Keratinocyte (primary cell): ENCODE measurements around the gene SOWAHD. TPM values are rescaled to one million over a fixed set of nuclear protein-coding genes. Genes with fewer than 3 reads are reported as not detected.
"Not testable (repeated sequence)": the region's sequence is repeated elsewhere in the genome, so short reads cannot be mapped to it uniquely, and the experiment has no call there.

Experiments
- DNase-seq: peaks from one replicate; pipeline ENCODE4 v3.0.0-alpha.2; 2011; ENCODE audit warnings: low read depth, missing footprints, low spot score
- FAIRE-seq: peaks from 2 replicates; lab custom pipeline; 2011; peaks lifted over from hg19 to GRCh38; lab: Jason Lieb, UNC
- H2AFZ ChIP-seq: 2 replicates; pipeline ENCODE4 v1.6.0; 2012; ENCODE audit warnings: low read length, control low read depth, inconsistent platforms; ENCODE audit not compliant: control insufficient read depth
- H3K27ac ChIP-seq: 2 replicates; pipeline ENCODE4 v1.5.1; 2011; ENCODE audit warnings: low read length; ENCODE audit not compliant: control insufficient read depth, insufficient read depth
- H3K27me3 ChIP-seq: 3 replicates; pipeline ENCODE4 v1.6.0; 2011; ENCODE audit warnings: low read length; ENCODE audit not compliant: control insufficient read depth, insufficient read depth; ENCODE audit errors: extremely low read depth
- H3K36me3 ChIP-seq, 2 experiments: 2 replicates in 1 of 2; 3 replicates in 1 of 2; pipeline ENCODE4 v1.5.1; 2011; ENCODE audit warnings: low read length in 2 of 2, mild to moderate bottlenecking in 1 of 2; ENCODE audit not compliant: control insufficient read depth in 2 of 2, insufficient read depth in 2 of 2; ENCODE audit errors: extremely low read depth in 1 of 2
- H3K4me1 ChIP-seq: 3 replicates; pipeline ENCODE4 v1.5.1; 2011; ENCODE audit warnings: low read length; ENCODE audit not compliant: control insufficient read depth, insufficient read depth; ENCODE audit errors: extremely low read depth
- H3K4me2 ChIP-seq: 3 replicates; pipeline ENCODE4 v1.6.0; 2011; ENCODE audit warnings: low read depth, low read length; ENCODE audit not compliant: control insufficient read depth, insufficient read depth; ENCODE audit errors: extremely low read depth
- H3K4me3 ChIP-seq, 3 experiments: fragments of 200-600 bp in 1 of 3; sonication (generic) in 1 of 3; 2 replicates in 2 of 3; 3 replicates in 1 of 3; pipeline ENCODE4 v1.5.1; 2011 to 2016; ENCODE audit warnings: low read length in 3 of 3, mild to moderate bottlenecking in 3 of 3, control low read depth in 2 of 3, inconsistent platforms in 1 of 3, low read depth in 1 of 3, mixed read lengths in 1 of 3, mixed run types in 1 of 3, moderate library complexity in 1 of 3; ENCODE audit not compliant: control insufficient read depth in 2 of 3, insufficient read depth in 2 of 3; ENCODE audit errors: extremely low read depth in 1 of 3
- H3K79me2 ChIP-seq: 2 replicates; pipeline ENCODE4 v1.6.0; 2012; ENCODE audit warnings: low read length; ENCODE audit not compliant: control insufficient read depth, insufficient read depth
- H3K9ac ChIP-seq: 3 replicates; pipeline ENCODE4 v1.6.0; 2011; ENCODE audit warnings: low read length; ENCODE audit not compliant: control insufficient read depth, insufficient read depth; ENCODE audit errors: extremely low read depth
- H3K9me1 ChIP-seq: 3 replicates; pipeline ENCODE4 v1.6.0; 2011; ENCODE audit warnings: low read length; ENCODE audit not compliant: control insufficient read depth, insufficient read depth; ENCODE audit errors: extremely low read depth
- H3K9me3 ChIP-seq: 2 replicates; pipeline ENCODE4 v1.5.1; 2012; ENCODE audit warnings: low read depth, low read length; ENCODE audit not compliant: control insufficient read depth
- H4K20me1 ChIP-seq: 3 replicates; pipeline ENCODE4 v1.6.0; 2011; ENCODE audit warnings: low read length; ENCODE audit not compliant: control insufficient read depth, insufficient read depth; ENCODE audit errors: extremely low read depth
- EZH2 ChIP-seq: IDR thresholded peaks from one replicate; pipeline ENCODE4 v1.6.1; 2012; ENCODE audit warnings: inconsistent platforms, mild to moderate bottlenecking, low read length, moderate library complexity
- dilution Hi-C: fragments of 300-500 bp; cut with MboI; formaldehyde crosslinking; loops from one replicate; pipeline ENCODE4 v1.7.0; 2020; ENCODE audit warnings: low sequenced_read_pairs; ENCODE audit not compliant: extremely low pct_ligation_motif_present
- polyA plus RNA-seq, 5 experiments: library from polyadenylated mRNA; depleted of rRNA in 3 of 5; stranded (reverse) in 3 of 5; stranded (forward) in 1 of 5; unstranded in 1 of 5; fragments of >200 nt; gene quantifications; 1 replicate in 1 of 5; 2 replicates in 3 of 5; 3 replicates in 1 of 5; pipeline versions ENCODE4 v1.2.1 to v1.2.3, GENCODE V29; 2011 to 2012; ENCODE audit warnings: missing spikeins in 2 of 5, low read depth in 1 of 5, low replicate concordance in 1 of 5
- TF ChIP-seq, protein P1 (sequence below), 3 experiments: IDR thresholded peaks in 1 of 3; conservative IDR thresholded peaks in 1 of 3; optimal IDR thresholded peaks in 1 of 3; 2 replicates in 2 of 3; 3 replicates in 1 of 3; pipeline versions ENCODE3 to v1.5.1; 2011; ENCODE audit warnings: low read length in 3 of 3, mild to moderate bottlenecking in 3 of 3, moderate library complexity in 2 of 3, control low read depth in 1 of 3, inconsistent platforms in 1 of 3; ENCODE audit not compliant: insufficient read depth in 2 of 3; ENCODE audit errors: extremely low read depth in 1 of 3

The SOWAHD gene
- polyA plus RNA-seq, 1 donor (not counting 4 experiments of a cell fraction or from before 2014, with no cell fraction given): not detected

DNA sequence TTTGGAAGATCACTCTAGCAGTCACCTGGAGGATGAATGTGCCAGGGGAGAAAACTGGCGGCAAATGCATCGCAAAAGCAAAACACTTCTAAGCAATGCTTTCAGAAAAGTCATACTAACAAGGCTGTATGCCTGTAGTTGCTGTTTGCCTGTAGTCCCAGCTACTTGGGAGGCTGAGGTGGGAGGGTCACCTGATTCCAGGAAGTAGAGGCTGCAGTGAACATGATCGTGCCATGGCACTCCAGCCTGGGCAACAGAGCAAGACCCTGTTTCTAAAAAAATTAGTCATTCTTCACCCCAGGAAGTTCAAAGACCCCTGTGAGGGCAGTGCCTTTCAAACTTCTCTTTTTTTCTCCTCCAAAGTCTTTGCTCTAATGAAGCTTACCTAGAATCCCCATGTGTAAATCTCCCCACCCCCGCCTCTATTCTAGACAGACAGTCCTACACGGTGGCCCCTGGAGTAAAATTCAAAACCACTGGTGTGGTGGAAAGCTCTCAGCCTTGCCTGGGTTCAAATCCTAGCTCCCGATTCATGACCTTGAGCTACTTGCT, 5.5 kb downstream of the SOWAHD start:
- Histone ChIP-seq H3K4me2 (no peak overlapping the region), H3K79me2 (no peaks in the 10 kb centered on the region), H3K9me1 (no peaks in the 10 kb centered on the region), H3K27me3 (peaks cover 4% of the 10 kb centered on the region), H3K9me3 (no peaks in the 10 kb centered on the region), H3K27ac (no peak overlapping the region), H3K9ac (no peak overlapping the region), H3K36me3 (no peaks in the 10 kb centered on the region), H3K4me3 (no peak overlapping the region), H4K20me1 (no peaks in the 10 kb centered on the region), H2AFZ (no peak overlapping the region), H3K4me1 (no peaks in the 10 kb centered on the region)
- FAIRE-seq (no peak), DNase-seq (no peak)
- dilution Hi-C loops: no loop called here
- no peak for TF ChIP-seq EZH2
- TF ChIP-seq, protein P1, sequence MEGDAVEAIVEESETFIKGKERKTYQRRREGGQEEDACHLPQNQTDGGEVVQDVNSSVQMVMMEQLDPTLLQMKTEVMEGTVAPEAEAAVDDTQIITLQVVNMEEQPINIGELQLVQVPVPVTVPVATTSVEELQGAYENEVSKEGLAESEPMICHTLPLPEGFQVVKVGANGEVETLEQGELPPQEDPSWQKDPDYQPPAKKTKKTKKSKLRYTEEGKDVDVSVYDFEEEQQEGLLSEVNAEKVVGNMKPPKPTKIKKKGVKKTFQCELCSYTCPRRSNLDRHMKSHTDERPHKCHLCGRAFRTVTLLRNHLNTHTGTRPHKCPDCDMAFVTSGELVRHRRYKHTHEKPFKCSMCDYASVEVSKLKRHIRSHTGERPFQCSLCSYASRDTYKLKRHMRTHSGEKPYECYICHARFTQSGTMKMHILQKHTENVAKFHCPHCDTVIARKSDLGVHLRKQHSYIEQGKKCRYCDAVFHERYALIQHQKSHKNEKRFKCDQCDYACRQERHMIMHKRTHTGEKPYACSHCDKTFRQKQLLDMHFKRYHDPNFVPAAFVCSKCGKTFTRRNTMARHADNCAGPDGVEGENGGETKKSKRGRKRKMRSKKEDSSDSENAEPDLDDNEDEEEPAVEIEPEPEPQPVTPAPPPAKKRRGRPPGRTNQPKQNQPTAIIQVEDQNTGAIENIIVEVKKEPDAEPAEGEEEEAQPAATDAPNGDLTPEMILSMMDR (optimal IDR thresholded peaks at IDR 0.05 in 1 of 3, IDR thresholded peaks at IDR 0.05 in 1 of 3, conservative IDR thresholded peaks at IDR 0.05 in 1 of 3; ENCODE audit: extremely low read depth in 1 of 3, insufficient read depth in 2 of 3, low read length in 3 of 3): no peak

DNA sequence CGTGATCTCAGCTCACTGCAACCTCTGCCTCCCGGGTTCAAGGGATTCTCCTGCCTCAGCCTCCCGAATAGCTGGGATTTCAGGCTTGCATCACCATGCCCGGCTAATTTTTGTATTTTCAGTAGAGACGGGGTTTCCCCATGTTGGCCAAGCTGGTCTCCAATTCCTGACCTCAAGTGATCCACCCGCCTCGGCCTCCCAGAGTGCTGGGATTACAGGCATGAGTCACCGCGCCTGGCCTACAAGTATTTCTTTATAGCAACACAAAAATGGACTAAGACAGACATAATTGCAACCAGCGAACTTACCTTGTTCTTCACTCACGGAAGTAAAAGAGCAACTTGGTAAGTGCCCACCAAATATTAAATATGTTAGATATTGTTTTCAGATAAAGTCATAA, 10.0 kb downstream of the SOWAHD start:
- H3K4me2 ChIP-seq: not testable (repeated sequence)

DNA sequence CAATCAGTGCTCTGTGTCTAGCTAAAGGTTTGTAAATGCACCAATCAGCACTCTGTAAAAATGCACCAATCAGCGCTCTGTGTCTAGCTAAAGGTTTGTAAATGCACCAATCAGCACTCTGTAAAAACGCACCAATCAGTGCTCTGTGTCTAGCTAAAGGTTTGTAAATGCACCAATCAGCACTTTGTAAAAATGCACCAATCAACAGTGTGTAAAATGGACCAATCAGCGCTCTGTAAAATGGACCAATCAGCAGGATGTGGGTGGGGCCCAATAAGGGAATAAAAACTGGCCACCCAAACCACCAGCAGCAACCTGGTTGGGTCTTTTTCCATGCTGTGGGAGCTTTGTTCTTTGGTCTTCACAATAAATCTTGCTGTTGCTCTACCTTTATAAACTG, 11.0 kb downstream of the SOWAHD start:
- H3K4me2 ChIP-seq, H3K9ac ChIP-seq, FAIRE-seq, H4K20me1 ChIP-seq, DNase-seq, H3K4me3 ChIP-seq, H3K9me1 ChIP-seq, H3K27ac ChIP-seq, H3K9me3 ChIP-seq, H3K36me3 ChIP-seq, H2AFZ ChIP-seq, H3K27me3 ChIP-seq, H3K4me1 ChIP-seq, H3K79me2 ChIP-seq, dilution Hi-C loops: not testable (repeated sequence)

More for the DNA sequence above, 10.0 kb downstream of the SOWAHD start:
- H2AFZ ChIP-seq, H3K27me3 ChIP-seq, H3K27ac ChIP-seq, DNase-seq, H3K4me3 ChIP-seq, FAIRE-seq, H3K9ac ChIP-seq, H3K79me2 ChIP-seq, dilution Hi-C loops, H3K36me3 ChIP-seq, H4K20me1 ChIP-seq, H3K4me1 ChIP-seq, H3K9me1 ChIP-seq, H3K9me3 ChIP-seq: not testable (repeated sequence)
